Stimulated activated CD4-positive, alpha-beta T cell treated with anti-CD3 and anti-CD28 coated beads, Interleukin-2, amount 100 ng/mL, for 24 hours (primary cell): Measurements from ENCODE around the gene ITGA8.
"Not testable (repeated sequence)": the region's sequence is repeated elsewhere in the genome, so short reads cannot be mapped to it uniquely, and the experiment has no call there.

Experiments
- DNase-seq, 2 donors: peaks; one replicate each; pipeline ENCODE4 v3.0.0-alpha.2; 2020

The ITGA8 gene

DNA sequence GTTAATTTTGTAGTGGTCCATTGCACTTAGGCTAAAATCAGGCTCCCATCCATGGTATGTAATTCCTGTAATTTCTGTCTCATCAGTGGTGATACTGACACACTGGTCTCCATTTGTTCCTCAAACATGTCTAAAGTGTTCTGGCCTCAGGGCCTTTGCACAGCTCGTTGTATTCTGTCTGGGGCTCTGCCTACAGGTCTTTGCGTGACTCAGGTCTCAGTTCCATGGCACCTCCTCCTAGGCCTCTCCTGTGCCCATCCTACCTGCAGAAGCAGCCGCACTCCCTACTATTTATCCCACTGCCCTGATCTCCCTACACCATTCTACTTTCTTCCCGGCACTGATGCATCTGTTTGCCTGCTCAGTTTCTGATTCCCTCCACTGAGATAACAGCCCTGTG is 173.8 kb downstream of the ITGA8 start:
- DNase-seq, result no peak

DNA sequence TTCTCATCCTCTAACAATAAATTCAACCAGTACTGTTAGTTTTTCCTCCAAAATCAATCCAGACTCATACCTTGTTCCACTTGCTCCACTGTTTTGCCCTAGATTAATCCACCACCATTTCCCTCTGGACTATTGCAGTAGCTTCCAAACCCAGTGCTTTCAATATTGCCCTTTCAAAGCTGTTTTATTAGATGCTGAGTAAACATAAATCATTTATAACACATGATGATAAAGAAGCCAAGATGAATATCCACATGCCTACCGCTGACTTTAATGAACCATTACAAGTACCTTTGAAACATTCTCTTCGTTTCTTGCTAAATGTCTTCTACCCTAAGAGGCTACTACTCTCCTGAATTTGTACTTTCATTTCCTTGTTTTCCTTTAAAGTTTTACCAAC is 174.5 kb downstream of the ITGA8 start:
- no peak for DNase-seq

DNA sequence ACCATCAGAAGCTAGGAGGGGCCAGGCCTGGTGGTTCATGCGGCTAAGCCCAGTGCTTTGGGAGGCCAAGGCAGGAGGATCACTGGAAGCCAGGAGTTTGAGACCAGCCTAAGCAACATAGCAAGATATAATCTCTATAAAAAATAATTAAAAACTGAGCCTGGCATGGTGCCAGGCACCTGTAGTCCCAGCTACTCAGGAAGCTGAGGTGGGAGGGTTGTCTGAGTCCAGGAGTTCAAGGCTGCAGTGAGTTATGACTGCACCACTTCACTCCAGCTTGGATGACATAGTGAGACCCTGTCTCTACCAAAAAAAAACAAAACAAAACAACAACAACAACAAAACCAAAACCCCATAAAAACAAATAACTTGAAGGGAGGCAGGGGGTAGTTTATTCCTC is 175.7 kb downstream of the ITGA8 start:
- DNase-seq, result no peak

DNA sequence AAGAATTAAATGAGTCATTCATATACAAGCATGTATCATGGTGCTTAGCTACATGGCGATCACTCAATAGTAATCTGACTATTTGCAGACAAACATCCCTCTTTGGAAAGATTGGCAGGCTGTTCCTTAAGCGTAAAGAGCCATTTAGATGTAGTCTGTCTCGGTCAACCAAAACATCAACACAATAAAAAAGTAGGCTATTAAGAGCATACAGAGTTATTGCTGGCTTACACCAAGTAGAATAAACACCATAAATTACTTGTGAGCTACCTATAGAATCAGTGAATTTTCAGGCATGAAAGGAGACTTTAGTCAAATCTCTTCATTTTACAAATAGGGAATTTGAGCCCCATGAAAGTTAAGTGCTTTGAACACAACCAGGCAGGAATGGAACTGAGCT is 176.9 kb downstream of the ITGA8 start:
- no peak for DNase-seq

DNA sequence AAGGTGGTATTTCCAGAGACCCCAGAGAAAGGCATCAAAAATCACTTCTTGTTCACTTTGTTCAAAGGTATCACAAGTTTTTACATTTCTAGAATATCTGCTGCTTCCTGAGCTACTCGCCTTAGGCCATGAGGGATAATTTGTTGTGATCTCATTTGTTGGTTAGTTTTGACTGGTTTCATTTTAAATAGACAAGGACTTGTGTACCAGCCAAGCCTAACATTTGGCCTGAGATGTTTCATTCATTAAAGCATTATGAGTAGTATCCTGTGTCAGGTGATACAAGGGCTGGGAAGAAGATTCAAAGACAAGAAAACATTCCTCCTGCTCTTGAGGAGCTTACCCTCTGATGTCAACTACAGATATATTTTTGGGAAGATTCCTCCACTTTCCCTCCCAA is 178.3 kb downstream of the ITGA8 start:
- no peak for DNase-seq

DNA sequence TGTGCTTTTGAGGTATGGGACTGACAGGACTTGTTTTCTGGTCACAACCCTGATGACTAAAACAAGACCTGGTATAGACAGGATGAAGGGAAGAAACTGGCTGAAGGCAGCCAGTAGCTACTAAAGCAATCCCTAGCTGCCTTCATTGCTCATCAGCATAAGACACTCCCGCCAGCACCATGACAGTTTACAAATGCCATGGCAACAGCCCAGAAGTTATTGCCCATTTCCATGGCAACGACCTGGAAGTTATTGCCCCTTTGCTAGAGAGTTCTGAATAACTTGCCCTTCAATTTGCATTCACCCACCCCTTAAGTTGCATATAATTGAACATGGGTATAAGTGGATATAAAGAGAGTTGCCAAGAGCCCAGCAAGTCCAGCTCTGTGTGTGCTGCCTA is 179.0 kb downstream of the ITGA8 start:
- DNase-seq, result no peak

DNA sequence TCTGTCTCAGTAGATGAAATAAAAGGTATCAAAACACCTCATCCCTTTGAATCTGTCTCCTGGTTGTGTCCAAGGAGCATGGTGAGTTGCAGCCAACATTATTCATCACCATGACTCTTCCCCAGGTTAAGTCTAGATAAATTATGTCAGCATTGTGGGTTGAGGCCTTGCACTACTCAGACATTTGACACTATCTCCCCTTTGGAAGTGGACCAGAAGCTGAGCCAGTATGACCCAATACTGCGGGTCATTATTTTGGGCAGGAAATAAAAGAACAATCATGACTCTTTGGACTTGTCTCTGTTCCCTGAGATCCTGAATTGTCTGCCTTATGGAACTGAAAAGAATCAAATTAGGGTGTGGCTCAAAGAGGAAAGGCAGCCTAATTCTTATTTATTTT is 180.5 kb downstream of the ITGA8 start:
- no peak for DNase-seq

DNA sequence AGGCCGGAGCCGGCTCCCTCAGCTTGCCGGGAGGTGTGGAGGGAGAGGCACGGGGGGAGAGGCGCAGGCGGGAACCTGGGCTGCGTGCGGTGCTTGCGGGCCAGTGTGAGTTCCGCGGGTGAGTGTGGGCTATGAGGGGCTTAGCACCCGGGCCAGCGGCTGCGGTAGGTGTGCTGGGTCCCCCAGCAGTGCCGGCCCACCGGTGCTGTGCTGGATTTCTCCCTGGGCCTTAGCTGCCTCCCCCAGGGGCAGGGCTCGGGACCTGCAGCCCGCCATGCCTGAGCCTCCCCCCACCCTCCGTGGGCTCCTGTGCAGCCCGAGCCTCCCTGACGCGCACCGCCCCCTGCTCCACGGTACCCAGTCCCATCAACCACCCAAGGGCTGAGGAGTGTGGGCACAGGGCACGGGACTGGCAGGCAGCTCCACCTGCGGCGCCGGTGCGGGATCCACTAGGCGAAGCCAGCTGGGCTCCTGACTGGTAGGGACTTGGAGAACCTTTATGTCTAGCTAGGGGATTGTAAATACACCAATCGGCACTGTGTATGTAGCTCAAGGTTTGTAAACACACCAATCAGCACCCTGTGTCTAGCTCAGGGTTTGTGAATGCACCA is 184.7 kb downstream of the ITGA8 start:
- DNase-seq, result not testable (repeated sequence)

DNA sequence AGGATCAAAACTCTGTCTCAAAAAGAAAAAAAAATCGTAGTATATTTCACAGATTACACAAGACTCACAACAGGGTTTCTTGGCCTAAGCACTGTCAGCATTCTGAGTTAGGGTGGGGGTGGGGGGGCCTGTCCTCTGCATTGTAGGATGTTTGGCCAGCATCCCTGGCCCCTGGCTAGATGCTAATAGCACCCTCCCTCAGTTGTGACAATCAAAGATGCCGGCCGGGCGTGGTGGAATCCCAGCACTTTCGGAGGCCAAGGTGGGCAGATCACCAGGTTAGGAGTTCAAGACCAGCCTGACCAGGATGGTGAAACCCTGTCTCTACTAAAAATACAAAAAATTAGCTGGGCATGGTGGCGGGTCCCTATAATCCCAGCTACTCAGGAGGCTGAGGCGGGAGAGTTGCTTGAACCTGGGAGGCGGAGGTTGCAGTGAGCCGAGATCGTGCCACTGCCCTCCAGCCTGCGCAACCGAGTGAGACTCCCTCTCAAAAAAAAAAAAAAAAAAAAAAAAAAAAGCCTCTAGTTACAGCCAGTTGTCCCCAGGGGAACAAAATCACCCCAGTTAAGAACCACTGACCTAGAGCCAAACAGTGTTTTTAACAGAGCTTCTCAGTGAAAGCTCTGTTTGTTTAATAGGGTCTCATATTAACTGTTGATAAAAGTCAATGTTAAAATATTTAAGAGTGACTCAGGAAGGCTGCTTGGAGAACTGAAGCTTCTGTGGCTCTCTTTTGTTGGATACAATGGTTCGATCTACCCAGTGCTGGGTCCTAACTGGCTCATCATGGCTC is 187.6 kb downstream of the ITGA8 start:
- DNase-seq, result no peak

DNA sequence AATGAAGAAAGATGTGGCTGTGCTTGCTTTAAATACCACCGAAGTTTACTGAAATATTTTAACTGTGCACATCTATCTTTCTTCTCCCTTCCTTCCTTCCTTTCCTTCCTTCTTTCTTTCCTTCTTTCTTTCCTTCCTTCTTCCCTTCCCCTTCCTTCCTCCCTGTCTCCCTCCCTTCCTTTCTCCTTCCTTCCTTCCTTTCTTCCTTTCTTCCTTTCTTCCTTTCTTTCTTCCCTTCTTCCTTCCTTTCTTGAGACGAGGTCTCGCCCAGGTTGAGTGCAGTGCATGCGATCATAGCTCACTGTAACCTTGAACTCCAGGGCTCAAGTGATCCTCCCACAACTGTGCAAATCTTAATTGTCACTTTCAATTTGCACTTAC is 190.9 kb downstream of the ITGA8 start:
- no peak for DNase-seq

DNA sequence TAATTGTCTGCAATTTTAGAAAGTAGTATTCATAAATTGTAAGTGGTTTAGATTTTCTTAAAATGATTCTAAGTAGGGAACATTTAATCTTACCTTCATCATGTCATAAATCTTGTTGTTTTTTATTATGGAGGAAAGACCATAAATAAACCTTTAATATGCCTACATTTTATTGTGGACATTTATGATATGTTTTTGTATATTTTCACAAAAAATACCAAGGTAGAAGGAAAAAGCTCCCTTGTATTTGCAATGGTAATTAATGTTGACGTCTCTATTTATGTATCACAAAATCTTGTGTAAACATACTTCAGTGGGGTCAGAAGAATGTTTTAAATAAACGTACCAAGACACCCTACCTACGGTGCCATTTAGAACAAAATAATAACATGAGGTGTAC is 193.0 kb downstream of the ITGA8 start:
- DNase-seq, result no peak

DNA sequence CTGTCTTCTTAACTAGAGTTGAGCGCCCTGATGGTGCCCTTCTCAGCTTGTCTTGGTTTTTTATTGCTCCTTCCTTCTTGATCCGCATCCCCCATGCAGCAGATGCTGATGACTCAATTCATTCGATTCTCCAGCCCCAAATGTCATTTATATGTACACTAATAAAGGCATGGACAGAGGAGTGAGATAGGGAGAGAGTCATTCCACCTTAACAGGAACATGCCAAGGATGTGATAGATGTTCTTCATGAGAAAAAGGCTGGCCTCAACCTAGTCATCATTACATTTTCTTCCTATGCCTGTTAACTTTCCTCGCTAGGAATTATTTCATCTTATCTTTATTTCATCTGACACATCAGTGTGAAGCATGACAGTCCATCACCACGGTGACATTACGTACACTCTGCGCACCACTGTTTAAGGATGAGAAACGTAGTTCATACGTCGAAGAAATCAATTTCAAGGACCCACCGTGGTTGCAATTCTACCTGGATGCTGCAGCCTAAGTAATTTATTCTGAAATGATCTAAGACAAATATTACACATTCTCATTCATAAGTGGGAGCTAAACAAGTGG is 198.3 kb downstream of the ITGA8 start:
- DNase-seq, result no peak

DNA sequence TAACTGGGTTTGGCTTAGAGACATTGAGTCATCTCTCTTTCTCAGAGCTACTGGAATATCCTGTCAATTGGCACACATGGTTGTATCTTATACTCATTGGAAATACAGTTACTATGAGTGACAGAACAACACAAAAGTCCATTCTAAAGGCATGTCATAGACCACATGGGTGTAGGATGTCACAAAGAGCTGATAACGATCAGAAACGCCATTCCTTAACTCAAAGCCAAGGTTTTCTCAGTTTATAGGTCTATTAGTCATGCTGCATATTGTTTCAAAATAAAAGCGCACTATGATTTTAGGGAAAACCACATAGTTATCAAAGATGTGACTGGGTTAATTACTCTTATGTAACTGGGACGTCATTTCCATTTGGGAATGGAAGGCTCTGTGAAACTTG is 201.5 kb downstream of the ITGA8 start:
- DNase-seq, result no peak

DNA sequence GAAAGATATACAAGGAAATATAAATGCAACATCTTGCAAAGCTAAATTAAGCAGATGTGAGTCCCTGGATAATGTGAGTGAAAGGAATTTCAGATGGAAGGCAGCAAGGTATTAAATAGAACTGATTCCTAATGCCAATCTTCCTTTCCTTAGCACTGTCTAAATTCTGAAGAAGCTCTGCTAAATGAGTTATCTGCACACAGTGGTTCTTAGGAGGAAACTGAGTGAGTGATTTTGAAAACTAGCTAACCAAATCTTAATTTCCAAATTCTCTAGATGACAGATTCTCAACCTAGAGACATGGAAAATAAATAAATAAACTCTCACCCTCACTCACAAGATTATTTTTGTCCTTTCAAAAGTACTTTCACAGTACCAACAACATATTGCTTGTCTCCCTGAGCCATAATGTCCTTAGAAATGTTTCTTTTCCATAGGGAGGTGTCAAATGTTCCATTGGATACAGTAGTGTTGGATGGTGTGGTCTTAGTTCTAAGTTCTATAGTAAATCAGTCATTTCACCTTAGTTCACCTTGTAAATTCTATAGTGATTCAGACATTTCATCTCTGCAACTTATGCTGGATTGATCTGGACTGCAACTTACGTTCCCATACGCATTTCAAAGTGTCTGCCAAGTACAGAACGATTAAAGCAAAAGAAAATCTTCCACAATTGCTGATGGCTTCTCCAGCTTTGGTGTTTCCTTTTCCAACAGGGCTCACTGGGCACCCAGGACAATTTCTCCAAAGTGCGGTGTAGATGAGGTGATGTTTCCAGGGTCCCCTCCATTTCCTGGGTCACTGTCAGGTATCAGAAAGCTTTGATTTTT is 203.3 kb downstream of the ITGA8 start:
- no peak for DNase-seq

DNA sequence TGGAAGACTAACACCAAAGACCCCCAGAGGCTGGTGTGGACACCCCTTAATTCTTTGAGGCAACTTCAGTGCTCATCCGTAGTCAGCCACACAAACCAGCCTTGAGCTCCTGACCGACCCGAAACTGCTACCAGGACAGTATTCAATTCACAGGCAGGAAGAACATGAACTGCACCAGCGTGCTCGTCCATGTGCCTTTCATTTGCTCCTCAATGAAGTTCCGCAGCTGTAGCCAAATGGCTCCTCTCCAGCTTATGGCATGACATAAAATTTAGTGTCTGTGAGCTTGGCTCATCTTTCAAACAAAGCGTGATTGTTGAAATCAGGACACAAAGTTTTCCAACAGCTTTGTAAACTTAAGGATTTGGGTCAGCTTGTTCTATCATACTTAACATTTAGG is 204.5 kb downstream of the ITGA8 start:
- DNase-seq, result no peak

DNA sequence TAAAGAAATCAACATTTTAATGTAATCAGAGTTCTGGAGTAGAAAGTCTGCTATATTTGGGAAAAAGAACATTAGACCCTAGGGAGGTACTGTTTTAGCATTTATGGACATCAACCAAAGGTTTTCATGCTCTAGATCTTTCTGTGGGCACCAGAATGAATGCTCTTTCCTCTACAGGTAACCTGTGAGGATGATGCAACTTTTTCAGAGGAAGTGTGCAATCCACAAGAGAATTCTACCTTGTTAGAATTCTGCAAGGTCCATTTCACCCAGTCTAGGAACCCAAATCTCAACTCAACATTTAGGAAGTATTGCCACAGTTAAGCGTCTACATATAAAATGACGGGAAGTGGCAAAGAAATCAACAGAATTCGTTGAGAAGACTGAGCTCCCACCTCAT is 208.8 kb downstream of the ITGA8 start:
- DNase-seq, result no peak

DNA sequence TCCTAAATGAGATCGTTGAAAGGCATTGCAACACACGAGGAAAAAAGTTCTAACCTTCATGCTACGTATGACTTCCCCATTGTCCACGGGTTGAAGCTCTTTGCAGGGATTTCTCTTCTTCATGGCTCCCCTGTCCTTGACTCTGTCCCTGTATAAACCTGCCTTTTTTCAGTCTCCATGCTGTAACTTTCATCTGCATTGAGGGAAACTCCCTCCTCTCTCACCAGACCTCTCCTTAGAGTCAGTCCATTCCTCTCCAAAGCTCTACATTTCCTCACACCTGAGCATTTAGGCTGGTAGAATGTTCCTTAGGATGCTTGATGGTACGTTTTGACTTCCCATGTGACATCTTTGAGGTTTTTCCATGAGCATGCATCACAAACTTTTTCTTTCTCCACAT is 214.4 kb downstream of the ITGA8 start:
- DNase-seq, result no peak

DNA sequence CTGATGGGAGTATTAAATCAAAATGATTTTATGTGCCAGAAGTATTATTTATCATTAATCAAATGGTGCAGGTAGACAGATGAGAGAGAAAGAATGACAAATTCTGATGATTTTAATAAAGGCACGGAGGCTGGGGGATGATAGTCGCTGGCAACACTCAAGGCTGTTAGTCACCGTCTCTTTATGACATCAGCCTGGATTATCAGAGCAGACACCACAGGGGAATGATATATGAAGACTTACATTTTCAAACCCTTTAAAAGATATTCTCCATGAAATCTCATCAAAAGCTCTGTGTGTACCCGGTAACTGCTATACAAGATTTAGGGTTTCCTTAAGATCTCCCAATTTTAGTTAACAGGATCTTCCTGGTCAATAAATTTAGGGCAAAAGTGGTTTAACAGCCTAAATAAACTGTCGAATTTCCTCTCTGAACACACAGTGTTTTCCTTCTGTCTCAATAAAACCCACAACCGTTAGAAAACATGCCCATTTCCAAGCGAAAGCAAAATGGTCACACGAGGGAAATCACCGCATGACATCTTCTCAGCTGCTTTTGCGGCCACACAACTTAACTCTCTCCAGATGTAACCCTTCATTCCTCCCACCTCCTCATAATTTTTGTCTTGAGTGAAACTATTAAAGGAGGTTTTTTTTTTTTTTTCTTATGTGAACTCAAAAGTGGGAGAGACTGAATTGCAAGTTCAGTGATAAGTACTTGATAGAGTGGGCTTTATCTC is 215.5 kb downstream of the ITGA8 start:
- no peak for DNase-seq

DNA sequence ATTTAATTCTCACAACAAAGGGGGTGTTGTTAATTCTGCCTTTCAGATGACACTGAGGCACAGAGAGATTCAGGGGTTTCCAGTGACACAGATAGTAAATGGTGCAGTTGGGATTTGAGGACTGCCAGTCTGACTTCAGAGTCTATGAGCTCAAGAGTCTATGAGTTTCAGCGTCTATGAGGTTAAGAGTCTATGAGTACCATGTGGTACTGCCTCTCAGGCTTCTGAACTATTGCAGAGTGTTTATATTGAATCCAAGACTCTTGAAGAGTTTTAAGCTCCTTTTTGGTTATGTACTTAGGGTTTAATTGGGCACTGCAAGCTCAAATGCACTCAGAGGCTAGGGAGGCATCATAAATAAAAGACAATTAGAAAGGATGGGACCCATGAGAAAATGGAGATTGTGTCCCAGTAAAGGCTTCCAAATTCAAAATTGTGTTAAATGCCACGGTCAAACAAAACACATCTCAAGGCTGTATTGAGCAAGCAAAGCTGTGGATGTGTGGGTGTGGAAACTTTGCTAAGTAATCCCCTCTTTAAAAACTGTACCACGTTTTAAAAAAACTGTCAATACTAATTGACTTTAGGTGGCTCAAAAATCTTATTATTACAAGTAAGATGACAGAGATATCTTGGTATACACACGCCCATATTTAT is 224.7 kb downstream of the ITGA8 start:
- DNase-seq, result no peak

DNA sequence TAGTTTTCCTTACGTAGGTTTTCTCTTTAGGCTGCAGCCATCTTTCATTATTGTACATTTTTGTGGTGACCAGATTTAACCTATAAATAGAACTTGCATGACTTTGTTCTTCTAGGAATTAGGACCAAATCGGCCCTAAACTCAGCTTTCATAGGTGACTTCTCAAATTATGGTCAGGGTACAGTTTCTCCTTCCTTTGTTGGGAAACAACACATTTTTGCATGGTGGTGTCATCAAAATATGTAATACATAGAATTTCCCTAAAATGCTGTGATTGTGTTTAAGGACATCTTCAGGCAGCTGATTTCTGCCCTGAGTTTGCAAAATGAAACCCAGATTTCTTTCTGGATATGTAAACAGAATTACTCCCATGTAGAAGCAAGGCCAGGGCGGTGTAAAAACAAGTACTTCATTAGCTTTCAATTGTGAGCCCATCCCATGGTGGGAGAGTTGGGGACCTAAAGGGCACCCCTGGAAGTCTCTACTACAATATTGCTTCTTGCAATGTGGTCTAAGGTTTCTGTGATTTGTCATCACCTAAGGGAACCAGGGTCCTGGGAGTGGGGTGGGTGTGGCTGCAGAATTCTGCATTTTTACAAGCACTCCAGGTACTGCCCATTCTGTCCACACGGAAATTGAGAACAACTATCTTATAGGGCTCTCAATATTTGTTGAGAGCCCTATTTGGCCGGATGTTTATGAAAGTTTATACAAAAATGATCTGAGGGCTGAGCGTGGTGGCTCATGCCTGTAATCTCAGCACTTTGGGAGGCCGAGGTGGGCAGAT is 227.7 kb downstream of the ITGA8 start:
- no peak for DNase-seq

DNA sequence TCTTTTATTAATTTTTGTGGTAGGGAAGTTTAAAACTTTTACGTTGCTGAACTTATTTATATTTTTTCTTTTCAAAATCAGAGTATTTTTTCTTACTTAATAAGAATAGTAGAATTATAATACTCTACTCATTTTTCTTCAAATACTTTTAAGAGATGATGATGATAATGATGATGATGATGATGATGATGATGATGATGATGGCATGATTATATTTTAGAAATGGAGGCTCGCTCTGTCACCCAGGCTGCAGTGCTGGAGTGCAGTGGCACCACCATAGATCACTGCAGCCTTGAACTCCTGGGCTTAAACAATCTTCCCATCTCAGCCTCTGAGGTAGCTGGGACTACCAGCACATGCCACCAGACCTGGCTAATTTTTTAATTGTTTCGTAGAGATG is 230.3 kb downstream of the ITGA8 start:
- DNase-seq, result no peak

DNA sequence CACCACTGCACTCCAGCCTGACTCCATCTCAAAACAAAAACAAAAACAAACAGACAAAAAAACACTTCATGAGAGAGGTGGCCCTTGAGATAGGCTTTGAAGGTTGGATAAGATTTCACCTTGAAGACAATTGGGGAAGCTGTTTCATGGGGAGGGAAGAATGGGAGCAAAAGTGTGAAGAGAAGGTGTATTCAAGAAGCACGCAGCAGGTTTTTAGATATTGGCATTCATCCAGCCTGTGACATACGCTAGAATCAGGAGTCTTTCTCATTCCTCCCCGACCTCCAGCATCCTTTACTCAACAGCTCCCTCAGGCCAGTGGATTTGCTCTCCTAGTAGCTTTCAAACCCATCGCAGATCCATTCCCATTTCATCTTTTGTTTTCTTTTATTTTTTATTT is 232.3 kb downstream of the ITGA8 start:
- DNase-seq, result no peak
